Activated CD4-positive, alpha-beta T cell treated with anti-CD3 and anti-CD28 coated beads, Interleukin-2, Interleukin-6, amounts not matched to agents 100 ng/mL and 50 ng/mL, durations not matched to agents 16 hours and 8 hours (primary cell): ENCODE data around the gene CAMTA1.

Experiments
- DNase-seq: peaks from one replicate; pipeline ENCODE4 v3.0.0-alpha.2; 2020

Gene CAMTA1

GRCh38 chr1:6777813-6778212, 7.4 kb upstream of the CAMTA1 start:
- DNase-seq: no peak

- DNase-seq: peak; percentile 46
These were observed 6.0 kb upstream of the CAMTA1 start for GRCh38 chr1:6779089-6779805.

- no peak for DNase-seq
These were observed 3.1 kb upstream of the CAMTA1 start for GRCh38 chr1:6782151-6782550.

- DNase-seq: no peak
These were observed 2.0 kb upstream of the CAMTA1 start for GRCh38 chr1:6783221-6783620.

GRCh38 chr1:6783936-6784559, 1.2 kb upstream of the CAMTA1 start:
- DNase-seq: no peak

- peak; percentile 100 for DNase-seq
These were observed 515 bp upstream of the CAMTA1 start for GRCh38 chr1:6784560-6785317.

GRCh38 chr1:6785728-6786505, 663 bp downstream of the CAMTA1 start:
- peak; percentile 55 for DNase-seq

GRCh38 chr1:6788946-6789345, 3.7 kb downstream of the CAMTA1 start:
- DNase-seq: no peak

DNA sequence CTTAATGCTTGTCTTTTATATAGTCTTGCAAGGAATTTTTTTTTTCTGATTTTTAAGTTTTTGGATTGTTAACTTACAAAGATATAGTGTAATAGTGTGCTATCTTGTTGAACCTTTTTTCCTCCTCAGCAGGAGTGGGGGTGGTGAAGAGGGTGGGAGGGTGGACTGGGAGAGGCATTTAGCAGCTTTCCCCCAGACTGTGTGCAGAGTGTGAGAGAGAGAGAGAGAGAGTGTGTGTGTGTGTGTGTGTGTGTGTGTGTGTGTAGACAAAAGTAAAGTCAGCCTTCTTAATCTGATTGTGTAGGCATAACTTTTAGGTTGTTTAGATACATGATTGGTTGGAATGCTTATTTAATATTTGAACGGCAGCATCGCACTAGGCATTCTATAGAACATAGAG, 4.9 kb downstream of the CAMTA1 start:
- no peak for DNase-seq

DNA sequence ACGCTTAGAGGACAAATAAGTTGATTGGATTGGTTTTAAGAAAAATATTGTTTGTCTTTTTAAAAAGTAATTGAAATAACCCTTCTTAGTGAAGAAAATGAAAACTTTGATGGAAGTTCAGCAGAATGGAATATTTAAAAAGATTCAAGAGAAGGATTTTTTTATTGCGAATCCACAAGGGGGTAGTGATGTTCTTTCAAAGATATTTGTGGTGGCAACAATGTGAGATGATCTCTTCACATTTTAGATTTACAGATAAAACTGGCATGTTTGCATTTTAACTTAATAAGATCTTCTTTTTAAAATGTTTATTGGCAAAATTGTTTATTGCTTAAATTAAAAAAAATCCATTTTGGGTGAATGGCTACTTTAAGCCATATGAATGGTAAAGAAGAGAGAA, 8.9 kb downstream of the CAMTA1 start:
- peak; percentile 20 for DNase-seq

- DNase-seq: no peak
These were observed 9.9 kb downstream of the CAMTA1 start for GRCh38 chr1:6795203-6795602.

DNA sequence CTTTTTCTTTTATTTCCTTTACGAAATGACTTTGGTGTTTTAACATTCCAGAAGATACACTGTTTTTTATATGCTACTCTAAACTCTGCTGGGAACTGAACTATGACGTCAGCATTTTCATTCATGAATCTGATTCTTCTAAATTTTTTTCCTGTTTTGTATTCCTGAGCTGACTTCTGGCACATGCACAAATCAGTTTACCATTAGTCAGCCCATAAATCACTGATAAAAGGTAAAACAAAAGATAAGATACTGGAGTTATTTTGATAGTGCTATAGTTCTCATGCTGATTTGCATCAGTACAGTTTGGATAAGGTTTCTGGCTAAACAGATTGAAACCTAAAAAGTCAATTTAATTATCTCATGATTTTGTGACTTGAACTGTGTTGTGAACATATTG, 10.4 kb downstream of the CAMTA1 start:
- DNase-seq: no peak

DNA sequence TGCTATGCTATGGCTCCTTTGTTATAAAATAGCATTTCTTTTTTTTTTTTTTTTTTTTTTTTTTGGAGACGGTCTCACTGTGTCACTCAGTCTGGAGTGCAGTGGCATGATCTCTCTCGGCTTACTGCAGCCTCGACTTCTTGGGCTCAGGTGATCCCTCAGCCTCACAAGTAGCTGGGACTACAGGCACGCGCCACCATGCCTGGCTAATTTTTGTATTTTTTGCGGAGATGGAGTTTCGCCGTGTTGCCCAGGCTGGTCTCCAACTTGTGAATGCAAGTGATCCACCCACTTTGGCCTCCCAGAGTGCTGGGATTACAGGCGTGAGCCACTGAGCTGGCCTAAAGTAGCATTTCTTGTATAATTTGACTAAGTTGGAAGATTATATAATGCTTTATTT, 10.8 kb downstream of the CAMTA1 start:
- DNase-seq: no peak

DNA sequence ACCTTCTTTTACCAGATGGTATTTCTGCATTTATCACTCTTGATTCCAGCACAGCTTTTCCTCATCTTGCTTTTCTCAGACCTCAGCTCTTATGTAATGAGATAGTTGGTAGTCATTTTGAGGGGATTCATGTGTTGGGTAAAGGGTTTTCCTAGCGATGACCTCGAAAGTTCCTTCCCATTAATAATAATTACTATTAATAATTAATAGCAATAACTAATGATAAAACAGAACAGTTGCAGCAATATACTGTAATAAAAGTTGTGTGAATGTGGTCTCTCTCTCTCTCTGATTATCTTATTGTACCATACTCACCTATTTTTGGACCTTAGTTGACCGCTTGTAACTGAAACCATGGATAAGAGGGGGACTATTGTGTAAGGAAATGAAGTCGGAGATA, 14.2 kb downstream of the CAMTA1 start:
- no peak for DNase-seq

DNA sequence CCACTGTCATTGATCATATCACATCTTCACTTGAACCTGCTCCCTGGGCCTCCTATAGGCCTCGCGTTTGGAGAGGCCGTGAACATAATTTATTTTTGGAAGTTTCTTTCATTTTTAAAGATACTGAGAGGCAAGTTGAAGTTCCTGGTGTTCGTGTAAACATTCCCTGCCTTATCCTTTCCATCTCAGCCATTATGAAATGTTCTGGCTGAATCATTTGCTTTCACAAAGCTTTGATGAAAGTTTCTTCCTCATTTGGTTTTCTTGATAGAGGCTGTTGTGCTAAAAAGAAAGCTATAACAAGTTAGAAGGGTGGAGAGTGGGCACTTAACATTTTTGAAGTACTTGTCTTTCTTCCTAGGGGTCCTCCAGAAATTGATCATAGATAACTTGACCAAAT, 15.5 kb downstream of the CAMTA1 start:
- no peak for DNase-seq

DNA sequence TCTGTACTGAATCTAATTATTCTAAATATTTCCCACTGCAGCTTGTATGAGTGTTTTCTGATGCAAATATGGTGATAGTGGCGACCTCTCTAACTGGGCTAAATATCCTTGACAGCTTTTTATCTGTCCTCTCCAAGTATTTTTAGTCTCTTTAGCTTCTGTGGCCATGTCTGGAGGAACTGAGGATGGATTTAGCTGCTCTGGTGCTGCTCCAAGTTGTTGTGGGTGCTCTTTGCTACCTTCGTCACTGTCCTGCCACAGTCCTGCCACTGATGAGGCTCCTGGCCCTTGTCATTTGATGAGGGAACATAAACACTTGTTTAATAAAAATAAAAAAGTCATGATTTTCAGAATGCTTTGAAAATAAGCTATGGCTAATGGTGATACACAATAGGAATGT, 15.9 kb downstream of the CAMTA1 start:
- DNase-seq: no peak

- no peak for DNase-seq
These were observed 16.7 kb downstream of the CAMTA1 start for GRCh38 chr1:6801966-6802365.

GRCh38 chr1:6802454-6802853, 17.2 kb downstream of the CAMTA1 start:
- DNase-seq: no peak

GRCh38 chr1:6802893-6803292, 17.6 kb downstream of the CAMTA1 start:
- no peak for DNase-seq

DNA sequence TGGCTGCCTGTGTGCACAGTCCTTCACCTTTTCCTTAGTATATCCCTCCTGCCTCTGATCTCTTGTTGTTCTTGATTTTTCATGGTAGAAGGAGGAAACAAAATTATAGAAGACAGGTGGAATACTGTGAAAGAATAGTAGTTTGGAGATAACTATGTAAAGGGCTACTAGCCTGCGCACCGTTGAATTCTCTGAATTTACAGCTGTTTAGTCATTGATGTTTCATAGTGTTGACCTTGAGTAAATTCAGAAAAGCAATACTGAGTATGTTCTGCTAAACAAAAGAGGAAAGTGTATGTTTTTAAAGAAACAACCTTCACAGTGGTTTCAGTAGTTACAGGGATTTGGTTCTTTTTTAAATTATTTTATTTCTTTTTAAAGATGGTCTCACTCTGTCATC, 18.1 kb downstream of the CAMTA1 start:
- DNase-seq: no peak

- no peak for DNase-seq
These were observed 19.8 kb downstream of the CAMTA1 start for GRCh38 chr1:6805004-6805416.

DNA sequence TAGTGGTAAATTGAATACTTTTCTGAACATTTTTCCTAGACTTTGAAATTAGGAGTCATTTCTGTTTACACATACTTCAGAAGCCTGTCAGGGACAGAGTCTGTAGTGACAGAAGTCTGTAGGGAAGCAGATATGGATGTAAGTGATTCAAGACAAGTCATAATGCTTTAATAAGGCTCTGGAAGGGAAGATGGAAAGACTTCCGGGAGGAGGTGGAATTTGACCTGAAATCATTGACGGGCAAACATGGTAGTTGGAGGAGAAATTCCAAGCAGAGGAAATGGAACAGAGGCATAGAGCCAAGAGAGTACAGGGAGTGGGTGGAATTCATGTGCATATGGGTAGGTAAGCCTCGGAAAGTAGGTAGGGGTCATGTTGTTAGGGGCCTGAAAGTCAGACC, 22.5 kb downstream of the CAMTA1 start:
- no peak for DNase-seq

- no peak for DNase-seq
These were observed 24.2 kb downstream of the CAMTA1 start for GRCh38 chr1:6809461-6809860.
